ENCODE results near the gene FOXJ2. TPM values are rescaled to one million over a fixed set of nuclear protein-coding genes. Genes with fewer than 3 reads are reported as not detected.

FOXJ2 gene
- total and polyA plus RNA-seq, 2 donors from 2014 or later, result 4.4 to 17.0 TPM

DNA sequence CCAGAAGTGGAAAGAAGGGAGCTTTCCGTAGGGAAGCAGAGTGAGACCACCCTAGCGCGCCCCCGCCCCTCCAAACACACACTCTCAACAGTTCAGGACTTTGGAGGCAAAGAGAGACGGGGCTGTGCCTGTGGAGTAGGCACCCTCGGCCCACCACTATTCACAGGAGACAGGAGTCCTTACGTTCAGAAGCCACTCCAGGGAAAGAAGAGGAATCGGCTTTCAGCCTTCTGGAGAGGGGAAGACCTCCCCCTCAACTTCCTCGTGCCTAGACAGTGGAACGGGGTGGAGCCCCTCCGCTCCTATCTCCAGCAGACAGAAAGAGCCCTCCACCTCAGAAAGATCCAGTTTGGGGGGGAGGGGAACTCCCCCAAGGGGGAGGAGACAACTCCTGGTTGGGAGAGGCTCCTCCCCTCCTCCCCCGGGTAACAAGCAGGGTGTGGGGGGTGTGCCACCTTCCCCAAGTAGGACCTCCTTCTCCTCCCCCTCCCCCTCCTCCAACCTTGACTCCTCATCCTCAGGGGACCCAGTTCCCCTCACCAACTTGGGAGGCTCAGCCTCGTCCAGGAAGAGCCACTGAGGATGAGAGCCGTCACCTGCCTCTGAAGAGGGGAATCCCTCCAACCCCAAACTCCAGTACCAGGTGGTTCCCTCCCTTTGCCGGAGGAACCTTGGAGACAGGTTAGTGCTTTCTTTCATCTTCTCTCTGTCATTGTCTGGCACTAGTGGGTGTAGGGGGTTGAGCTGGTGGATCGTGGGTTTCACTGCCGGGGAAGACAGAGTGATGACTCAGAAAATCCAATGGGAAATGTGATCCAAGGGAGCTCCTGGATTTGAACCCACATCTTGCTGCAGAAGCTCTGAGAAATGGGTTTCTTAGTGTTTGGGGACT, 883 bp downstream of the FOXJ2 start:
- DNase-seq, result peak; percentile 72 to 90 (median 83)
- Histone ChIP-seq H3K9ac (ENCODE audit: low read length in 3 of 3) (peak overlapping the region; percentile 72 to 98 (median 96)), H3K27me3 (ENCODE audit: control insufficient read depth, insufficient read depth, low read length) (no peaks in the 10 kb centered on the region), H3K27ac (ENCODE audit: low read depth in 2 of 2, low read length in 2 of 2) (peak overlapping the region; percentile 89 to 90), H3K4me3 (ENCODE audit: low read length in 3 of 3) (peak overlapping the region; percentile 68 to 90 (median 88)), H3K9me3 (ENCODE audit: control insufficient read depth in 2 of 3, insufficient read depth in 1 of 3, low read length in 3 of 3) (no peaks in the 10 kb centered on the region), H3K4me1 (ENCODE audit: control insufficient read depth in 2 of 3, insufficient read depth in 2 of 3, low read depth in 1 of 3, low read length in 3 of 3) (peaks cover 2 to 41% (median 27%) of the 10 kb centered on the region in 3 donors), H3K36me3 (ENCODE audit: control insufficient read depth in 2 of 3, insufficient read depth in 3 of 3, low read length in 3 of 3) (no peaks in the 10 kb centered on the region)
- TF ChIP-seq, protein P1, sequence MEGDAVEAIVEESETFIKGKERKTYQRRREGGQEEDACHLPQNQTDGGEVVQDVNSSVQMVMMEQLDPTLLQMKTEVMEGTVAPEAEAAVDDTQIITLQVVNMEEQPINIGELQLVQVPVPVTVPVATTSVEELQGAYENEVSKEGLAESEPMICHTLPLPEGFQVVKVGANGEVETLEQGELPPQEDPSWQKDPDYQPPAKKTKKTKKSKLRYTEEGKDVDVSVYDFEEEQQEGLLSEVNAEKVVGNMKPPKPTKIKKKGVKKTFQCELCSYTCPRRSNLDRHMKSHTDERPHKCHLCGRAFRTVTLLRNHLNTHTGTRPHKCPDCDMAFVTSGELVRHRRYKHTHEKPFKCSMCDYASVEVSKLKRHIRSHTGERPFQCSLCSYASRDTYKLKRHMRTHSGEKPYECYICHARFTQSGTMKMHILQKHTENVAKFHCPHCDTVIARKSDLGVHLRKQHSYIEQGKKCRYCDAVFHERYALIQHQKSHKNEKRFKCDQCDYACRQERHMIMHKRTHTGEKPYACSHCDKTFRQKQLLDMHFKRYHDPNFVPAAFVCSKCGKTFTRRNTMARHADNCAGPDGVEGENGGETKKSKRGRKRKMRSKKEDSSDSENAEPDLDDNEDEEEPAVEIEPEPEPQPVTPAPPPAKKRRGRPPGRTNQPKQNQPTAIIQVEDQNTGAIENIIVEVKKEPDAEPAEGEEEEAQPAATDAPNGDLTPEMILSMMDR (IDR thresholded peaks at IDR 0.05; ENCODE audit: borderline replicate concordance, extremely low read depth, insufficient read depth), result no peak
- no peak for FAIRE-seq
- intact Hi-C loops (cut with DNase I), result no loop called here

DNA sequence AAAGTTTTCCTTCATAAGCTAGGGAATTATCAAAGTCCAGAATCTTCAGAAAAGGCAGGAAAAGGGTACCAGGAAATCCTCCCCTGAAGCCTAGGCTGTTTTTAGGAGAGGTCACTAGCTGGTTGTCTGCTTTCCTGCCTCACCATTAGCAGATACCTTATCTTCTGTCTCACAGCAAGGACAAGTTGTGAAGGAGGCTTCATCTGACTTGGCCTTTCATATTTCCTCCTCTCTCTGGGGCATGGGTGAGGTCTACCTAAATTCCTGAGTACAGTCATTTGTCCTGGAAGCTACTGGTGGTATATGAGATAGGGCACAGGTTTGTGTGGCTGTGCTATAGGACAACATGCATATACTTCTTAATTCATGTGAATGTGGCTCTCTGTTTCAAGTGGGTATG, 2.3 kb downstream of the FOXJ2 start:
- intact Hi-C loops (cut with DNase I), result no loop called here
- peaks cover 0 to 2% (median 0%) of the 10 kb centered on the region in 3 donors for H3K36me3 ChIP-seq (ENCODE audit: control insufficient read depth in 2 of 3, insufficient read depth in 3 of 3, low read length in 3 of 3)
- no peaks in the 10 kb centered on the region for H3K27me3 ChIP-seq (ENCODE audit: control insufficient read depth, insufficient read depth, low read length)
- peak overlapping the region in 1 of 3 donors; percentile 98 for H3K9ac ChIP-seq (ENCODE audit: low read length in 3 of 3)
- FAIRE-seq (no peak), DNase-seq (no peak)
- H3K4me1 ChIP-seq (ENCODE audit: control insufficient read depth in 2 of 3, insufficient read depth in 2 of 3, low read depth in 1 of 3, low read length in 3 of 3), result peaks cover 6 to 49% (median 31%) of the 10 kb centered on the region in 3 donors
- TF ChIP-seq, protein P1 (IDR thresholded peaks at IDR 0.05; ENCODE audit: borderline replicate concordance, extremely low read depth, insufficient read depth), result no peak
- peak overlapping the region in 1 of 2 donors; percentile 49 for H3K27ac ChIP-seq (ENCODE audit: low read depth in 2 of 2, low read length in 2 of 2)
- H3K9me3 ChIP-seq (ENCODE audit: control insufficient read depth in 2 of 3, insufficient read depth in 1 of 3, low read length in 3 of 3), result no peaks in the 10 kb centered on the region
- peak overlapping the region in 2 of 3 donors; percentile 88 to 90 for H3K4me3 ChIP-seq (ENCODE audit: low read length in 3 of 3)

- DNase-seq (no peak), FAIRE-seq (no peak)
- H3K9me3 ChIP-seq (ENCODE audit: control insufficient read depth in 2 of 3, insufficient read depth in 1 of 3, low read length in 3 of 3), result no peaks in the 10 kb centered on the region
- peak overlapping the region in 1 of 3 donors; percentile 98 for H3K9ac ChIP-seq (ENCODE audit: low read length in 3 of 3)
- peak overlapping the region in 1 of 2 donors; percentile 49 for H3K27ac ChIP-seq (ENCODE audit: low read depth in 2 of 2, low read length in 2 of 2)
- peak overlapping the region in 2 of 3 donors; percentile 4 to 90 for H3K4me3 ChIP-seq (ENCODE audit: low read length in 3 of 3)
- H3K36me3 ChIP-seq (ENCODE audit: control insufficient read depth in 2 of 3, insufficient read depth in 3 of 3, low read length in 3 of 3), result peaks cover 0 to 5% (median 0%) of the 10 kb centered on the region in 3 donors
- TF ChIP-seq, protein P1 (IDR thresholded peaks at IDR 0.05; ENCODE audit: borderline replicate concordance, extremely low read depth, insufficient read depth), result no peak
- no peaks in the 10 kb centered on the region for H3K27me3 ChIP-seq (ENCODE audit: control insufficient read depth, insufficient read depth, low read length)
- peaks cover 6 to 49% (median 31%) of the 10 kb centered on the region in 3 donors for H3K4me1 ChIP-seq (ENCODE audit: control insufficient read depth in 2 of 3, insufficient read depth in 2 of 3, low read depth in 1 of 3, low read length in 3 of 3)
- intact Hi-C loops (cut with DNase I), result no loop called here
Observed at GRCh38 chr12:8035440-8036010, 3.0 kb downstream of the FOXJ2 start.

Measured in kidney (tissue), 14 donors.